Panc1 (cell line): ENCODE data around the gene AARS2. TPM values are rescaled to one million over a fixed set of nuclear protein-coding genes. Genes with fewer than 3 reads are reported as not detected.
A peak's percentile ranks its signal among the peaks of the same experiment; 100 is the strongest.

Experiments used
- ATAC-seq: fragments of 200-7000 bp; cut with Tn5 transposase; 2 replicates; pipeline ENCODE4 v1.9.1; 2020; ENCODE audit warnings: mild to moderate bottlenecking, moderate library complexity
- BruUV-seq: library from RNA; stranded (reverse); fragments of 400-500 nt; replicated peaks from 2 replicates; lab custom pipeline; 2021; lab: Mats Ljungman, UMichigan
- CTCF ChIA-PET: fragments of 300-600 bp; sonication (Branson Sonifier 250); formaldehyde crosslinking; loops from one replicate; lab custom pipeline; 2022; ENCODE audit warnings: antibody characterized with exemption; lab: Charles Lee
- POLR2A ChIA-PET: fragments of 300-600 bp; sonication (Branson Sonifier 250); formaldehyde crosslinking; loops from one replicate; lab custom pipeline; 2022; ENCODE audit warnings: antibody characterized with exemption; lab: Charles Lee
- DNase-seq: peaks from one replicate; pipeline ENCODE4 v3.0.0-alpha.2; 2010; ENCODE audit warnings: low read depth, low spot score
- H3K27ac ChIP-seq: 2 replicates; pipeline ENCODE4 v1.5.1; 2011; ENCODE audit warnings: mild to moderate bottlenecking, low read length, inconsistent platforms
- H3K27me3 ChIP-seq: fragments of 200-500 bp; sonication (Bioruptor generic); 2 replicates; pipeline ENCODE4 v1.6.0; 2014; ENCODE audit warnings: low read length, inconsistent platforms; ENCODE audit not compliant: control insufficient read depth, insufficient read depth
- H3K36me3 ChIP-seq: fragments of 200-500 bp; sonication (Bioruptor generic); 2 replicates; pipeline ENCODE4 v1.5.1; 2014; ENCODE audit warnings: inconsistent platforms, mild to moderate bottlenecking, low read length, moderate library complexity; ENCODE audit not compliant: control insufficient read depth, insufficient read depth
- H3K4me1 ChIP-seq: 2 replicates; pipeline ENCODE4 v1.5.1; 2011; ENCODE audit warnings: inconsistent platforms, mild to moderate bottlenecking, low read length, moderate library complexity; ENCODE audit not compliant: control insufficient read depth, insufficient read depth
- H3K4me3 ChIP-seq, 2 experiments: 2 replicates each; pipeline ENCODE4 v1.5.1; 2011 to 2012; ENCODE audit warnings: low read depth in 2 of 2, low read length in 2 of 2, mild to moderate bottlenecking in 2 of 2, inconsistent platforms in 1 of 2, moderate library complexity in 1 of 2
- H3K9me3 ChIP-seq: fragments of 200-500 bp; sonication (Bioruptor generic); 2 replicates; pipeline ENCODE4 v1.5.1; 2014; ENCODE audit warnings: low read depth, mild to moderate bottlenecking, inconsistent platforms, low read length, moderate library complexity; ENCODE audit not compliant: control insufficient read depth, insufficient read depth
- POLR2AphosphoS5 ChIP-seq: IDR thresholded peaks from 2 replicates; pipeline ENCODE4 v1.6.1; 2012; ENCODE audit warnings: mild to moderate bottlenecking, low read depth, low read length, moderate library complexity
- REST ChIP-seq, 2 experiments: IDR thresholded peaks; 2 replicates each; pipeline ENCODE4 v1.6.1; 2011 to 2012; ENCODE audit warnings: low read depth in 2 of 2, control low read depth in 1 of 2, low read length in 1 of 2, mild to moderate bottlenecking in 1 of 2, moderate library complexity in 1 of 2; ENCODE audit not compliant: insufficient read depth in 1 of 2
- SIN3A ChIP-seq: IDR thresholded peaks from 2 replicates; pipeline ENCODE4 v1.6.1; 2012; ENCODE audit warnings: low read depth, mild to moderate bottlenecking, low read length, moderate library complexity, borderline replicate concordance; ENCODE audit not compliant: insufficient read depth
- TCF7L2 ChIP-seq: IDR thresholded peaks from 2 replicates; pipeline ENCODE4 v1.6.1; 2011; ENCODE audit warnings: mild to moderate bottlenecking, low read depth, low read length, inconsistent platforms
- in situ Hi-C: cut with HindIII; loops from 2 replicates; pipeline ENCODE4 v1.10.0; 2016; ENCODE audit warnings: low sequenced_read_pairs, low pct_unique_long_range_greater_than_20kb
- intact Hi-C: fragments of 100-400 bp; cut with micrococcal nuclease; formaldehyde crosslinking; loops from one replicate; pipeline ENCODE4 v1.10.0; 2022; ENCODE audit not compliant: unreplicated experiment
- total RNA-seq: library from RNA; stranded (reverse); gene quantifications from one replicate; pipeline ENCODE4 v1.2.1, GENCODE V29; 2021; ENCODE audit not compliant: unreplicated experiment
- TF ChIP-seq, protein P1 (sequence below): fragments of 450-650 bp; IDR thresholded peaks from 2 replicates; pipeline ENCODE4 v1.5.1; 2017; ENCODE audit warnings: mild to moderate bottlenecking

Gene AARS2
- total RNA-seq, 1 experiment from 2014 or later = 13.1 TPM

DNA sequence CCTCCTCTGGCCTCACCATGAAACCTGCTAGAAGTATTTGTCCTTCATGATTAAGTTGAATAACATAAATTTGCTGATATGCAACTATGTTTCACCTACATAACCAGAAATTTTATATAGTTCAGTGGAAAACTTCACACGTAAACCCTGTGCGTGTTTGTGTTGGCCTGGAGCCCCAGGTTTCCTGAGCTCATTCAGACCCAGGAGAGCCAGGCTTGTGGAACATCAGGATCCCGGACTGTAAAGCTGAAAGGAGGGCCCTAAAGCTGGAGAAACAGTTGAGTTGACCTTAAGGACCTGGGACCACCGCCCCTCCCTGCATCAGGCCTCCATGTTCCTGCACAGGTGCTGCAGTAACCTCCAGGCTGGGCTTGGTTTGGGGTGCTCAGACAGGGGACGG is 26.2 kb upstream of the AARS2 start:
- BruUV-seq = no TSS peak
- no peaks in the 10 kb centered on the region; the same call in none of the 2 replicates for H3K27me3 ChIP-seq
- peaks cover 6% of the 10 kb centered on the region; the same call in 1 of the 2 replicates for H3K4me1 ChIP-seq
- intact Hi-C loops (loop anchor here (5.0 kb wide), 2 partner anchors 52 to 242 kb away; no protein-coding TSS in a partner anchor), in situ Hi-C loops (no loop called here)
- H3K9me3 ChIP-seq = no peaks in the 10 kb centered on the region
- no peaks in the 10 kb centered on the region for H3K36me3 ChIP-seq
- POLR2A ChIA-PET = no interaction called here
- H3K4me3 ChIP-seq = no peak overlapping the region
- ATAC-seq (no peak), DNase-seq (no peak)
- TF ChIP-seq TCF7L2 = no peak
- no peak for TF ChIP-seq SIN3A
- no peak for TF ChIP-seq POLR2AphosphoS5
- no peak for TF ChIP-seq REST (IDR thresholded peaks at IDR 0.05; ENCODE audit: insufficient read depth in 1 of 2, low read depth in 2 of 2, low read length in 1 of 2)
- TF ChIP-seq, protein P1, sequence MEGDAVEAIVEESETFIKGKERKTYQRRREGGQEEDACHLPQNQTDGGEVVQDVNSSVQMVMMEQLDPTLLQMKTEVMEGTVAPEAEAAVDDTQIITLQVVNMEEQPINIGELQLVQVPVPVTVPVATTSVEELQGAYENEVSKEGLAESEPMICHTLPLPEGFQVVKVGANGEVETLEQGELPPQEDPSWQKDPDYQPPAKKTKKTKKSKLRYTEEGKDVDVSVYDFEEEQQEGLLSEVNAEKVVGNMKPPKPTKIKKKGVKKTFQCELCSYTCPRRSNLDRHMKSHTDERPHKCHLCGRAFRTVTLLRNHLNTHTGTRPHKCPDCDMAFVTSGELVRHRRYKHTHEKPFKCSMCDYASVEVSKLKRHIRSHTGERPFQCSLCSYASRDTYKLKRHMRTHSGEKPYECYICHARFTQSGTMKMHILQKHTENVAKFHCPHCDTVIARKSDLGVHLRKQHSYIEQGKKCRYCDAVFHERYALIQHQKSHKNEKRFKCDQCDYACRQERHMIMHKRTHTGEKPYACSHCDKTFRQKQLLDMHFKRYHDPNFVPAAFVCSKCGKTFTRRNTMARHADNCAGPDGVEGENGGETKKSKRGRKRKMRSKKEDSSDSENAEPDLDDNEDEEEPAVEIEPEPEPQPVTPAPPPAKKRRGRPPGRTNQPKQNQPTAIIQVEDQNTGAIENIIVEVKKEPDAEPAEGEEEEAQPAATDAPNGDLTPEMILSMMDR = no peak
- no peak overlapping the region for H3K27ac ChIP-seq
- CTCF ChIA-PET = interaction anchor here (0.6 to 0.7 kb wide), 2 partner anchors 58 to 68 kb away, joined by 3 read pairs; no protein-coding TSS in a partner anchor

DNA sequence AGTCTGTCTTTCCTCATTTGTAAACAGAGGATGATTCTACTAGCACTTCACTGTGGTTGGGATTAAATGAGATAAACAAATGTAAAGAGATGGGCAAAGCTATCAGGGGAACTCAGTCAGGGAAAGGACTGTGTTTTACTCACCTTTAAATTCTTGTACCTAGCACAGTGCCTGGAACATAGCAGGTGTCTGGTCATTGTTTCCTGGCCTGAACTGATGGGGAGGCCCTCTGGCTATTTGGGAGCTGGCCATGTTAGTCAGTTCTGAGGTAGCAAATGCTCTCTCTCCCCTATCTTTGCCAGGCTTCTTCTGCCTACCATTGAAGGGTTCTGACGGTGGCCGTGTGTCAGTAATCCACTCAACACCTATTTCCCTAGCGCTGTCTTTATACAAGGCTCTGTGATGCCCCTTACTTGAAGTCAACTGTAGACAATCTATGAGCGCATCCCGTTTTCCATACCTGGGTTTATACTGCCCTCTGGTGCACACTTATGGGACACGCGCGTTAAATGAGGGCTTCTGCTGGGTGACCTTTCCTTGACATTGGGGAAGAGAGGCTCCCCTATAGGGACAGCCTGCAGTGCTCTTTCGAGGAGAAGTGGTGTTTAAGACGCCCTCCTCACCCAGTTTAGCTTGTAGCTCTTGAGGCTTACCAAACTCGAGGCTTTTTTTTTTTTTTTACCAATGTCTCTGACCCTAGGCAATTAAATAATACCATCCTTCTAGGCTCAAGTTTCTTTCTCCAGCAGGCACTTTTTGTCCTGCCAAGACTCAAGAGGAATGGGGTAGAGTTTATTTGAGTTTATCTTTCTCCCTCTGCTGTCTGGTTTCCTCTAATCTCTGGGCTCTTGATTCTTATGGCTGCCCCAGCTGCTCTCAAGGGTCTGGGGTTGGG is 25.3 kb upstream of the AARS2 start:
- ChIA-PET POLR2A (no interaction called here), CTCF (interaction anchor here (0.6 to 3.1 kb wide), 3 partner anchors 57 to 242 kb away, joined by 3 to 18 read pairs (median 3); no protein-coding TSS in a partner anchor)
- ATAC-seq (peak; percentile 85), DNase-seq (peak; percentile 66)
- Histone ChIP-seq H3K27me3 (no peaks in the 10 kb centered on the region; the same call in none of the 2 replicates), H3K36me3 (no peaks in the 10 kb centered on the region), H3K9me3 (no peaks in the 10 kb centered on the region), H3K4me3 (no peak overlapping the region), H3K4me1 (peaks cover 6% of the 10 kb centered on the region; the same call in 1 of the 2 replicates), H3K27ac (no peak overlapping the region)
- intact Hi-C loops (loop anchor here (1.0 to 5.0 kb wide), 3 partner anchors 51 to 241 kb away; no protein-coding TSS in a partner anchor), in situ Hi-C loops (no loop called here)
- BruUV-seq = no TSS peak
- TF ChIP-seq, protein P1 = peak; percentile 87
- TF ChIP-seq POLR2AphosphoS5 = no peak
